H1 (cell line): ENCODE data around the gene SLFN13. TPM values are rescaled to one million over a fixed set of nuclear protein-coding genes. Genes with fewer than 3 reads are reported as not detected.

Source experiments
- CTCF ChIA-PET: fragments of 300-600 bp; sonication (Branson Sonifier 250); formaldehyde crosslinking; loops from one replicate; lab custom pipeline; 2021; ENCODE audit not compliant: partially characterized antibody; lab: Charles Lee
- POLR2A ChIA-PET: fragments of 300-600 bp; sonication (Branson Sonifier 250); formaldehyde crosslinking; loops from one replicate; lab custom pipeline; 2021; ENCODE audit warnings: inconsistent platforms; ENCODE audit not compliant: partially characterized antibody; lab: Charles Lee
- DNase-seq, 2 experiments: peaks; one replicate each; pipeline versions ENCODE4 v3.0.0 to v3.0.0-alpha.2; 2010 to 2022; ENCODE audit warnings: low spot score in 2 of 2, low read depth in 1 of 2, mixed read lengths in 1 of 2
- FAIRE-seq: peaks from 2 replicates; lab custom pipeline; 2011; peaks lifted over from hg19 to GRCh38; lab: Jason Lieb, UNC
- H2AFZ ChIP-seq: 2 replicates; pipeline ENCODE4 v1.8.1; 2012; ENCODE audit warnings: low read length, inconsistent platforms
- H2AK5ac ChIP-seq: 2 replicates; pipeline ENCODE4 v1.6.1; 2013; ENCODE audit warnings: low read depth, low read length
- H2BK120ac ChIP-seq: replicated peaks from 2 replicates; pipeline ENCODE3; 2013; ENCODE audit warnings: low read depth, low read length, inconsistent platforms
- H2BK12ac ChIP-seq: 2 replicates; pipeline ENCODE4 v1.6.1; 2013; ENCODE audit warnings: low read depth, low read length
- H2BK15ac ChIP-seq: 2 replicates; pipeline ENCODE4 v1.6.1; 2013; ENCODE audit warnings: low read length
- H2BK20ac ChIP-seq: 2 replicates; pipeline ENCODE4 v1.6.1; 2013; ENCODE audit warnings: low read length
- H2BK5ac ChIP-seq: 2 replicates; pipeline ENCODE4 v1.6.1; 2013; ENCODE audit warnings: low read depth, low read length
- H3K14ac ChIP-seq: 2 replicates; pipeline ENCODE4 v1.6.1; 2013; ENCODE audit warnings: inconsistent platforms; ENCODE audit not compliant: insufficient read length
- H3K18ac ChIP-seq: 2 replicates; pipeline ENCODE4 v1.6.1; 2013; ENCODE audit warnings: low read length; ENCODE audit errors: extremely low read depth
- H3K23ac ChIP-seq: 2 replicates; pipeline ENCODE4 v1.6.1; 2013; ENCODE audit warnings: inconsistent platforms; ENCODE audit not compliant: insufficient read length
- H3K23me2 ChIP-seq: 2 replicates; pipeline ENCODE4 v1.6.1; 2013; ENCODE audit warnings: low read depth, low read length
- H3K27ac ChIP-seq: 2 replicates; pipeline ENCODE4 v1.6.1; 2011; ENCODE audit warnings: low read depth, low read length, inconsistent platforms
- H3K27me3 ChIP-seq, 4 experiments: replicated peaks in 1 of 4; 1 replicate in 1 of 4; 2 replicates in 3 of 4; pipeline versions ENCODE4 v1.6.1 to v1.8.1; 2011 to 2013; ENCODE audit warnings: low read length in 3 of 4, mild to moderate bottlenecking in 3 of 4, inconsistent platforms in 2 of 4, mixed read lengths in 2 of 4, moderate library complexity in 1 of 4; ENCODE audit not compliant: control insufficient read depth in 3 of 4, insufficient read depth in 3 of 4; ENCODE audit errors: extremely low read depth in 1 of 4
- H3K36me3 ChIP-seq, 4 experiments: 2 replicates each; pipeline versions ENCODE4 v1.6.1 to v1.8.1; 2011 to 2013; ENCODE audit warnings: mild to moderate bottlenecking in 4 of 4, low read length in 3 of 4, moderate library complexity in 2 of 4, control low read depth in 1 of 4, inconsistent platforms in 1 of 4; ENCODE audit not compliant: insufficient read depth in 4 of 4, control insufficient read depth in 2 of 4
- H3K4ac ChIP-seq: replicated peaks from 2 replicates; pipeline ENCODE3; 2013; ENCODE audit warnings: low read length, low read depth, mixed read lengths, inconsistent platforms; ENCODE audit not compliant: insufficient read length
- H3K4me1 ChIP-seq, 4 experiments: replicated peaks in 1 of 4; 1 replicate in 1 of 4; 2 replicates in 3 of 4; pipeline versions ENCODE4 v1.6.1 to v1.8.1; 2011 to 2013; ENCODE audit warnings: low read length in 3 of 4, inconsistent platforms in 2 of 4, mixed read lengths in 1 of 4; ENCODE audit not compliant: insufficient read depth in 4 of 4, control insufficient read depth in 3 of 4
- H3K4me2 ChIP-seq, 2 experiments: 2 replicates each; pipeline versions ENCODE4 v1.6.1 to v1.8.1; 2011 to 2013; ENCODE audit warnings: low read depth in 2 of 2, low read length in 2 of 2, control low read depth in 1 of 2, inconsistent platforms in 1 of 2, mild to moderate bottlenecking in 1 of 2; ENCODE audit not compliant: insufficient read depth in 1 of 2
- H3K4me3 ChIP-seq, 4 experiments: fragments of 200-600, 300-600 bp in 1 of 4; sonication (generic), shearing (Covaris generic), sonication (Bioruptor Twin) in 1 of 4; 2 replicates each; pipeline versions ENCODE4 v1.5.1 to v1.8.1; 2011 to 2016; ENCODE audit warnings: low read length in 4 of 4, low read depth in 3 of 4, control low read depth in 2 of 4, inconsistent platforms in 2 of 4, mild to moderate bottlenecking in 2 of 4, mixed read lengths in 1 of 4, moderate library complexity in 1 of 4; ENCODE audit not compliant: insufficient read depth in 2 of 4; ENCODE audit errors: extremely low read depth in 1 of 4
- H3K56ac ChIP-seq: replicated peaks from 2 replicates; pipeline ENCODE3; 2013; ENCODE audit warnings: low read depth, mild to moderate bottlenecking, mixed read lengths, low read length, inconsistent platforms; ENCODE audit not compliant: insufficient read length
- H3K79me1 ChIP-seq: 2 replicates; pipeline ENCODE4 v1.6.1; 2013; ENCODE audit warnings: low read depth, low read length, control low read depth
- H3K79me2 ChIP-seq, 2 experiments: 2 replicates each; pipeline versions ENCODE4 v1.6.1 to v1.8.1; 2012 to 2013; ENCODE audit warnings: low read length in 2 of 2, mild to moderate bottlenecking in 2 of 2, inconsistent platforms in 1 of 2; ENCODE audit not compliant: insufficient read depth in 2 of 2, control insufficient read depth in 1 of 2
- H3K9ac ChIP-seq, 4 experiments: replicated peaks in 1 of 4; 1 replicate in 1 of 4; 2 replicates in 3 of 4; pipeline versions ENCODE4 v1.6.1 to v1.8.1; 2011 to 2013; ENCODE audit warnings: low read depth in 3 of 4, low read length in 3 of 4, control low read depth in 2 of 4, mild to moderate bottlenecking in 2 of 4, moderate library complexity in 2 of 4, inconsistent platforms in 1 of 4; ENCODE audit errors: extremely low read depth in 1 of 4
- H3K9me3 ChIP-seq, 2 experiments: 2 replicates each; pipeline versions ENCODE4 v1.6.1 to v1.8.1; 2012 to 2013; ENCODE audit warnings: mild to moderate bottlenecking in 2 of 2, moderate library complexity in 2 of 2, control low read depth in 1 of 2, inconsistent platforms in 1 of 2, low read depth in 1 of 2, low read length in 1 of 2, mixed read lengths in 1 of 2; ENCODE audit not compliant: insufficient read depth in 2 of 2
- H4K20me1 ChIP-seq, 2 experiments: replicated peaks in 1 of 2; 2 replicates each; pipeline versions ENCODE3 to v1.8.1; 2011 to 2013; ENCODE audit warnings: inconsistent platforms in 2 of 2, low read length in 2 of 2, mild to moderate bottlenecking in 1 of 2; ENCODE audit not compliant: insufficient read depth in 2 of 2, control insufficient read depth in 1 of 2
- H4K5ac ChIP-seq: 2 replicates; pipeline ENCODE4 v1.6.1; 2013; ENCODE audit warnings: low read length, low read depth, mixed read lengths, inconsistent platforms; ENCODE audit not compliant: insufficient read length
- H4K8ac ChIP-seq: 2 replicates; pipeline ENCODE4 v1.8.0; 2013; ENCODE audit warnings: mild to moderate bottlenecking, moderate library complexity, low read length, inconsistent platforms; ENCODE audit not compliant: insufficient read depth; ENCODE audit errors: extremely low read depth
- H4K91ac ChIP-seq: replicated peaks from 2 replicates; pipeline ENCODE3; 2013; ENCODE audit warnings: low read length, mixed read lengths, inconsistent platforms; ENCODE audit not compliant: insufficient read length
- CHD1 ChIP-seq: IDR thresholded peaks from 2 replicates; pipeline ENCODE4 v1.6.1; 2012; ENCODE audit warnings: low read depth, low read length, improper control_type of control experiment
- KDM1A ChIP-seq: fragments of 200-600, 300-600 bp; sonication (generic); IDR thresholded peaks from 2 replicates; pipeline ENCODE4 v1.7.1; 2016; ENCODE audit warnings: mild to moderate bottlenecking, low read length, borderline replicate concordance
- RAD21 ChIP-seq, 2 experiments: IDR thresholded peaks in 1 of 2; conservative IDR thresholded peaks in 1 of 2; 2 replicates each; pipeline ENCODE4 v1.6.1; 2011; ENCODE audit warnings: low read depth in 2 of 2, low read length in 2 of 2, improper control_type of control experiment in 1 of 2, inconsistent platforms in 1 of 2, mild to moderate bottlenecking in 1 of 2, moderate library complexity in 1 of 2
- RXRA ChIP-seq: IDR thresholded peaks from 2 replicates; pipeline ENCODE4 v1.6.1; 2011; ENCODE audit warnings: low read depth, mild to moderate bottlenecking, low read length, moderate library complexity; ENCODE audit not compliant: insufficient read depth
- SIRT6 ChIP-seq: IDR thresholded peaks from one replicate; pipeline ENCODE4 v1.7.1; 2012; ENCODE audit warnings: low read length, inconsistent platforms
- WGBS, 2 experiments: shearing (Covaris generic) in 1 of 2; methylation state at CpG; one replicate each; pipeline versions ENCODE4 v1.1.6 to v1.1.7; 2013 to 2015; ENCODE audit warnings: low lambda C conversion rate in 2 of 2, mixed read lengths in 2 of 2, inconsistent platforms in 1 of 2, low coverage in 1 of 2, missing lambda C conversion rate in 1 of 2; ENCODE audit not compliant: insufficient replicate concordance in 2 of 2, insufficient coverage in 1 of 2, insufficient read length in 1 of 2; ENCODE audit errors: extremely low coverage in 1 of 2, missing lambda C conversion rate in 1 of 2; 5-methylcytosine and 5-hydroxymethylcytosine counted together
- polyA plus RNA-seq, 7 experiments: library from polyadenylated mRNA; depleted of rRNA in 3 of 7; stranded (reverse) in 5 of 7; unstranded in 2 of 7; fragments of >200 nt in 5 of 7; fragments of 200-250 nt in 2 of 7; gene quantifications; 1 replicate in 5 of 7; 2 replicates in 1 of 7; 4 replicates in 1 of 7; pipeline versions ENCODE4 v1.2.1 to v1.2.3, GENCODE V29; 2011 to 2013; ENCODE audit warnings: missing spikeins in 2 of 7, mixed read lengths in 2 of 7
- total RNA-seq: library from RNA; stranded (reverse); fragmentation: NEBNext Ultra II Directional; extraction: Animal tissue kit (Norgen Biotek cat#: 25700); gene quantifications from 2 replicates; pipeline ENCODE4 v1.2.1, GENCODE V29; 2021

Gene SLFN13
- total and polyA plus RNA-seq, 2 of the 8 experiments (the other 6 are each of a cell fraction or from before 2014, with no cell fraction given): 15.7 to 27.5 TPM

GRCh38 chr17:35479271-35479670, 30.7 kb upstream of the SLFN13 start:
- Histone ChIP-seq H3K23me2 (no peaks in the 10 kb centered on the region), H2BK15ac (no peak overlapping the region), H4K5ac (no peak overlapping the region), H2BK5ac (no peak overlapping the region), H3K27me3 (peaks cover 7 to 56% (median 25%) of the 10 kb centered on the region in 4 experiments), H2BK120ac (no peak overlapping the region), H3K14ac (no peak overlapping the region), H3K79me2 (no peaks in the 10 kb centered on the region), H2BK20ac (no peak overlapping the region), H4K91ac (no peak overlapping the region), H3K23ac (no peak overlapping the region), H3K18ac (no peak overlapping the region), H2AFZ (no peak overlapping the region), H2AK5ac (no peak overlapping the region), H3K4ac (no peak overlapping the region), H3K56ac (no peak overlapping the region), H4K20me1 (peaks cover 0 to under 1% of the 10 kb centered on the region in 2 experiments), H3K4me1 (no peaks in the 10 kb centered on the region), H3K27ac (no peak overlapping the region), H3K4me2 (no peak overlapping the region), H4K8ac (no peak overlapping the region), H3K4me3 (no peak overlapping the region), H3K79me1 (no peaks in the 10 kb centered on the region), H2BK12ac (no peak overlapping the region), H3K9ac (no peak overlapping the region), H3K9me3 (no peaks in the 10 kb centered on the region), H3K36me3 (no peaks in the 10 kb centered on the region)
- no peak for DNase-seq
- ChIA-PET CTCF (no interaction called here), POLR2A (no interaction called here)
- FAIRE-seq: no peak
- 60% methylated on average over 5 of the region's 5 CpGs; no CpG with 5 or more reads in 1 of the 2 experiments for WGBS, 2 experiments
- no peak for TF ChIP-seq CHD1
- no peak for TF ChIP-seq RAD21 (IDR thresholded peaks at IDR 0.05 in 1 of 2, conservative IDR thresholded peaks at IDR 0.05 in 1 of 2; ENCODE audit: low read depth in 2 of 2, low read length in 2 of 2)
- no peak for TF ChIP-seq RXRA
- TF ChIP-seq KDM1A: no peak
- TF ChIP-seq SIRT6: no peak
